Left lung (tissue), 10 donors: ENCODE results near the gene RANBP9. TPM values are rescaled to one million over a fixed set of nuclear protein-coding genes. Genes with fewer than 3 reads are reported as not detected.

Source experiments
- ATAC-seq: fragments of 200-7000 bp; cut with Tn5 transposase; one replicate; pipeline ENCODE4 v1.9.1; 2020; ENCODE audit warnings: moderate library complexity
- DNase-seq, 4 donors: peaks; one replicate each; pipeline ENCODE4 v3.0.0-alpha.2; 2013 to 2020
- H3K27ac ChIP-seq, 2 donors: fragments of 200-600 bp; sonication (generic) in 1 of 2; one replicate each; pipeline versions ENCODE4 v1.5.0 to v1.8.0; 2020 to 2021
- H3K27me3 ChIP-seq, 2 donors: fragments of 200-600 bp; sonication (generic) in 1 of 2; one replicate each; pipeline versions ENCODE4 v1.5.0 to v1.8.0; 2020 to 2021
- H3K36me3 ChIP-seq, 2 donors: fragments of 200-600 bp; sonication (generic) in 1 of 2; one replicate each; pipeline versions ENCODE4 v1.5.0 to v1.8.0; 2020 to 2021
- H3K4me1 ChIP-seq, 2 donors: fragments of 200-600 bp; one replicate each; pipeline ENCODE4 v1.8.0; 2021
- H3K4me3 ChIP-seq, 2 donors: fragments of 200-600 bp; sonication (generic) in 1 of 2; one replicate each; pipeline versions ENCODE4 v1.5.0 to v1.8.0; 2020 to 2021; ENCODE audit warnings: mild to moderate bottlenecking in 1 of 2
- H3K9me3 ChIP-seq, 2 donors: fragments of 200-600 bp; sonication (generic) in 1 of 2; one replicate each; pipeline versions ENCODE4 v1.5.0 to v1.8.0; 2020 to 2021
- intact Hi-C, 2 donors: fragments of 100-400 bp; cut with DNase I; formaldehyde crosslinking; loops; one replicate each; pipeline versions ENCODE4 v1.11.2 to v1.14.2; 2022
- polyA plus RNA-seq, 6 donors: library from polyadenylated mRNA; unstranded; fragments of 120-200 nt; gene quantifications; one replicate each; pipeline ENCODE4 v1.2.1, GENCODE V29; 2013; ENCODE audit not compliant: insufficient read length in 6 of 6
- total RNA-seq, 2 donors: library from RNA; stranded (reverse); fragmentation: NEBNext Ultra II Directional; extraction: Animal tissue kit (Norgen Biotek cat#: 25700); gene quantifications; one replicate each; pipeline ENCODE4 v1.2.1, GENCODE V29; 2021
- TF ChIP-seq, protein P1 (sequence below), 2 donors: fragments of 200-600 bp; sonication (generic) in 1 of 2; IDR thresholded peaks; one replicate each; pipeline versions ENCODE4 v1.5.0 to v1.8.0; 2021; ENCODE audit warnings: antibody characterized with exemption in 2 of 2
- donor health status: DM: no; HTN: yes; CAD: no.
- donor health status: DM: no; HTN: no; CAD: no.

The RANBP9 gene
- total and polyA plus RNA-seq, 8 donors: 34.9 to 49.4 (median 45.1) TPM

DNA sequence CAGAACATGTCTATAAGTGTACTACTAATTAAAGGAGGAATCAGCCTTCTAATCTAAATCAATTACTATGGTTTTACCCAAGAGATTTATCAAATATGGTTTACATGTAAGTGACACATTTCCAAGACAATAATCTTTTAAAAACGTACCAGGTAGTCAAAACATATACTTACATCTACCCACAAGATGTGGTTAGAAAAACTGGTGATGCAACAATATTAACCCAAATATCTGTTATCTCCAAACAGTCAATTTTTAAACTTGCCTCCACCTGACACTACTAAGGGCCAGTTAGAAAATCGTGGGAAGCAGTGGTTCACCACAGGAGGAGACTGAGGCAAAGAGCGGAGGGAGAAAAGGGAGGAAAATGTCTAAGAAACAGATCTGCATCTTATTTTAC lies 68.5 kb downstream of the RANBP9 start:
- DNase-seq: no peak
- Histone ChIP-seq H3K4me1 (peaks cover 0 to 4% of the 10 kb centered on the region in 2 donors), H3K9me3 (no peaks in the 10 kb centered on the region), H3K27ac (no peak overlapping the region), H3K27me3 (no peaks in the 10 kb centered on the region), H3K36me3 (peaks cover 0 to 41% of the 10 kb centered on the region in 2 donors), H3K4me3 (no peak overlapping the region)
- ATAC-seq: no peak
- TF ChIP-seq, protein P1, sequence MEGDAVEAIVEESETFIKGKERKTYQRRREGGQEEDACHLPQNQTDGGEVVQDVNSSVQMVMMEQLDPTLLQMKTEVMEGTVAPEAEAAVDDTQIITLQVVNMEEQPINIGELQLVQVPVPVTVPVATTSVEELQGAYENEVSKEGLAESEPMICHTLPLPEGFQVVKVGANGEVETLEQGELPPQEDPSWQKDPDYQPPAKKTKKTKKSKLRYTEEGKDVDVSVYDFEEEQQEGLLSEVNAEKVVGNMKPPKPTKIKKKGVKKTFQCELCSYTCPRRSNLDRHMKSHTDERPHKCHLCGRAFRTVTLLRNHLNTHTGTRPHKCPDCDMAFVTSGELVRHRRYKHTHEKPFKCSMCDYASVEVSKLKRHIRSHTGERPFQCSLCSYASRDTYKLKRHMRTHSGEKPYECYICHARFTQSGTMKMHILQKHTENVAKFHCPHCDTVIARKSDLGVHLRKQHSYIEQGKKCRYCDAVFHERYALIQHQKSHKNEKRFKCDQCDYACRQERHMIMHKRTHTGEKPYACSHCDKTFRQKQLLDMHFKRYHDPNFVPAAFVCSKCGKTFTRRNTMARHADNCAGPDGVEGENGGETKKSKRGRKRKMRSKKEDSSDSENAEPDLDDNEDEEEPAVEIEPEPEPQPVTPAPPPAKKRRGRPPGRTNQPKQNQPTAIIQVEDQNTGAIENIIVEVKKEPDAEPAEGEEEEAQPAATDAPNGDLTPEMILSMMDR (IDR thresholded peaks at IDR 0.05): no peak
- intact Hi-C loops: no loop called here

DNA sequence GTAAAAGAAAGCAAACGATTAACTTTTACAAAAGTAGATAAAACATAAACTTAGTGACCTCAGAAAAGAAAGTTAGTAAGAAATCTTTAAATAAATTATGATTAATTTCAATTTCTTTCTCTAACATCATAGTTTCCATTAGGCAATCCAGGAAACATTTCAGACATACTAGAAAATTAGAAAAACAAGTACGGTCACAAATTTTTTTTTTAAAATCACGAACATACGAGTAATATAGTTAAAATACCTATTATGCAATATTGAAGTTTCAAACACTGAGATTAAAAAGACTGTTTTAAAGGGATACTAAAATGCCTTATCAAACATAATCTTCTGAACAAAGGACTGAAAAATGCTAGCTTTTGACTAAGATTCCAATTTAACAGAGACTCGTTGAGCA lies 70.3 kb downstream of the RANBP9 start:
- Histone ChIP-seq H3K36me3 (peaks cover 0 to 50% of the 10 kb centered on the region in 2 donors), H3K9me3 (no peaks in the 10 kb centered on the region), H3K27ac (peak overlapping the region in 1 of 2 donors; percentile 35), H3K4me3 (no peak overlapping the region), H3K4me1 (peaks cover 0 to 14% of the 10 kb centered on the region in 2 donors), H3K27me3 (no peaks in the 10 kb centered on the region)
- DNase-seq (no peak), ATAC-seq (no peak)
- TF ChIP-seq, protein P1 (IDR thresholded peaks at IDR 0.05): no peak
- intact Hi-C loops: no loop called here

DNA sequence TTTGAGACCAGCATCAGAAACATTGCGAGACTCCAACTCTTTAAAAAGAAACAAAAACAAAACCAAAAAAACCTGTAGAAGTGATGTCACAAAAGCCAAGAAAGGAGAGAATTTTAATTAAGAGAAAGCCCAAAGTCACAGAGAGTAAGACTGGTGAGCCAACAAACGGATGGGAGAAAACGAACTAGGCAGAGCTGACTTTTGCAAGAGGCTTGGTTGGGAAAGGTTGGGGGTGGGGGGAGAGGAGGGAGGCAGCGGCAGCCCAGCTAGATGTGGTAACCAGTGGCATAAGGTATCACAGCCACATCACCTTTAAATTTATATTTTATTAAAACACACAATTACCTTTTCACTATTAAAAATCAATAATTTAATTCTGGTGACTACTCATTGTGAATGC lies 73.0 kb downstream of the RANBP9 start:
- ATAC-seq: no peak
- peak in 1 of 4 donors; percentile 45 for DNase-seq
- TF ChIP-seq, protein P1 (IDR thresholded peaks at IDR 0.05): no peak

DNA sequence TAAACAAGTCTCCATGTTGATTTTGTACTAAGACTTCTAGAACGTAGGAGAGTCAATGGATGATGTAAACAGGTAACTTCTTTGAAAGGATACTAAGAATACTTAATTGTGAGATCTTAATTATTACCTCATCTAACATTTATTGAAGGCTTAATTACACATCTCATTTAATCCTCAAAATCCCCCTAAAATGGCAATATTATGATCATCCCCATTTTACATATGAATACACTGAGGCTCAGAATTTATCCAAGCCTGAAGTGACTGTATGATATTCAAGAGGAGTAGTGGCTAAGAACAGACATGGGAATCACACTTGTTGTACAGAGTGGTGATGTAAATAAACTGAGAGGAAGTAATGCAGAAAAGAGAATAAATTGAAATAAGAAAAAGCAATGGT lies 73.6 kb downstream of the RANBP9 start:
- no peak for ATAC-seq

More for the DNA sequence above, 73.0 kb downstream of the RANBP9 start:
- Histone ChIP-seq H3K9me3 (no peaks in the 10 kb centered on the region), H3K27ac (peak overlapping the region in 1 of 2 donors; percentile 69), H3K4me1 (peaks cover 0 to 19% of the 10 kb centered on the region in 2 donors), H3K36me3 (peaks cover 0 to 40% of the 10 kb centered on the region in 2 donors), H3K27me3 (no peaks in the 10 kb centered on the region), H3K4me3 (no peak overlapping the region)
- intact Hi-C loops: no loop called here

DNA sequence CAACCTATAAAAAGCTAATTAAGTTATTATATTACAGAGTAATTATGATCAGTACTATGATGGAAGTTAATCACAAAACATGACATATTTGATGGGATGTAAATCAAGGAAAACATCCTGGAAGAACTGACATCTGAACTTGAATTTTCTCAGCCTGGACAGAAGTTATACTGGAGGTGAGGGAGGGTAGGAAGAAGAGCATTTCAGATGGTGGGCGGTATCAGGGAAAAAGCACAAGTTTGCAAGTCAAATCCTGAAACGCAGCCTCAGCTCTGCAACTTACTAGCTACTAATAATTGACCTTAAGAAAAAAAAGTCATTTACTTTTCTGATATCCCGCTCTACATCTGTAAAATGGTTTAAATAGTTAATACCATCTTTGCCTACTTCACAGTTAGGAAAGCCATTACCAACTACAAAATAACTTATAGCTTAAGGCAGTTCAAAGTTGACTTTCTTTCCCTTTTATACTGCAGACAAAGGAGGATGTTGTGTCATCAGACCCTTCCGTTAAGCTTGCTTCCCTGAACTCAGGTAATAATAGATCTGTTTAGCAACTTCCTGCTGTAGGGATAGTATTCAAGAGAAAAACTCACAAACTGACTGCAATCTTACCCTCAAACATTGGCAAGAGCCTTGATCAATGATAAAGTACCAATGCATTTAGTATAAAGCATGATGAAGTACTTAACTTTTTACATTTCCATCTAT lies 75.5 kb downstream of the RANBP9 start:
- TF ChIP-seq, protein P1 (IDR thresholded peaks at IDR 0.05): no peak
- ATAC-seq (no peak), DNase-seq (no peak)
- intact Hi-C loops: no loop called here
- H3K27ac ChIP-seq: peak overlapping the region in 1 of 2 donors; percentile 79
- H3K4me1 ChIP-seq: peaks cover 0 to 19% of the 10 kb centered on the region in 2 donors
- no peaks in the 10 kb centered on the region for H3K27me3 ChIP-seq
- peaks cover 0 to 46% of the 10 kb centered on the region in 2 donors for H3K36me3 ChIP-seq
- no peak overlapping the region for H3K4me3 ChIP-seq
- no peaks in the 10 kb centered on the region for H3K9me3 ChIP-seq

More for the DNA sequence above, 73.6 kb downstream of the RANBP9 start:
- no peak overlapping the region for H3K4me3 ChIP-seq
- H3K27ac ChIP-seq: peak overlapping the region in 1 of 2 donors; percentile 79
- H3K27me3 ChIP-seq: no peaks in the 10 kb centered on the region
- no peaks in the 10 kb centered on the region for H3K9me3 ChIP-seq
- intact Hi-C loops: no loop called here
- TF ChIP-seq, protein P1 (IDR thresholded peaks at IDR 0.05): no peak
- no peak for DNase-seq
- peaks cover 0 to 38% of the 10 kb centered on the region in 2 donors for H3K36me3 ChIP-seq
- H3K4me1 ChIP-seq: peaks cover 0 to 19% of the 10 kb centered on the region in 2 donors
